Lung (tissue), 12 donors: ENCODE data around the gene SH3PXD2B. TPM values are rescaled to one million over a fixed set of nuclear protein-coding genes. Genes with fewer than 3 reads are reported as not detected.
A peak's percentile ranks its signal among the peaks of the same experiment; 100 is the strongest.
"Not testable (repeated sequence)": the region's sequence is repeated elsewhere in the genome, so short reads cannot be mapped to it uniquely, and the experiment has no call there.

ENCODE experiments used
- ATAC-seq: fragments of 200-7000 bp; cut with Tn5 transposase; one replicate; pipeline ENCODE4 v1.9.1; 2020; ENCODE audit warnings: moderate number of reproducible peaks; ENCODE audit not compliant: insufficient read depth, low FRiP score
- DNase-seq, 3 donors: peaks; one replicate each; pipeline ENCODE4 v3.0.0-alpha.2; 2013 to 2017
- H3K27ac ChIP-seq, 2 donors: one replicate each; pipeline ENCODE4 v1.5.1; 2013; ENCODE audit warnings: mild to moderate bottlenecking in 2 of 2, moderate library complexity in 2 of 2, control low read depth in 1 of 2, inconsistent platforms in 1 of 2, low read depth in 1 of 2, low read length in 1 of 2
- H3K27me3 ChIP-seq, 3 donors: one replicate each; pipeline ENCODE4 v1.5.1; 2013; ENCODE audit warnings: low read length in 2 of 3; ENCODE audit not compliant: control insufficient read depth in 3 of 3, insufficient read depth in 3 of 3
- H3K36me3 ChIP-seq, 4 donors: one replicate each; pipeline ENCODE4 v1.5.1; 2013; ENCODE audit warnings: low read length in 4 of 4, mild to moderate bottlenecking in 1 of 4, moderate library complexity in 1 of 4; ENCODE audit not compliant: control insufficient read depth in 4 of 4, insufficient read depth in 4 of 4
- H3K4me1 ChIP-seq, 5 donors: one replicate each; pipeline ENCODE4 v1.5.1; 2013; ENCODE audit warnings: low read length in 5 of 5, mild to moderate bottlenecking in 2 of 5, moderate library complexity in 1 of 5; ENCODE audit not compliant: control insufficient read depth in 5 of 5, insufficient read depth in 5 of 5
- H3K4me3 ChIP-seq: one replicate; pipeline ENCODE4 v1.5.1; 2013; ENCODE audit warnings: mild to moderate bottlenecking, control low read depth, moderate library complexity
- H3K9ac ChIP-seq, 2 donors: one replicate each; pipeline ENCODE4 v1.5.1; 2013; ENCODE audit warnings: low read length in 2 of 2, control low read depth in 1 of 2; ENCODE audit not compliant: insufficient read depth in 1 of 2
- H3K9me3 ChIP-seq, 4 donors: one replicate each; pipeline ENCODE4 v1.5.1; 2013; ENCODE audit warnings: low read length in 3 of 4, mild to moderate bottlenecking in 1 of 4, moderate library complexity in 1 of 4; ENCODE audit not compliant: control insufficient read depth in 4 of 4, insufficient read depth in 3 of 4
- CTCF ChIP-seq: IDR thresholded peaks from 2 replicates; pipeline ENCODE4 v1.5.1; 2012; ENCODE audit warnings: mild to moderate bottlenecking; ENCODE audit errors: control extremely low read depth, extremely low read depth
- WGBS, 2 donors: extraction: QIAGEN DNeasy Blood & Tissue Kit; methylation state at CpG; one replicate each; pipeline ENCODE4 v1.1.7; 2013; 5-methylcytosine and 5-hydroxymethylcytosine counted together
- polyA plus RNA-seq, 2 donors: library from polyadenylated mRNA; stranded (reverse); fragments of 200-250 nt; gene quantifications; one replicate each; pipeline ENCODE4 v1.2.1, GENCODE V29; 2013
- total RNA-seq, 2 donors: library from RNA; depleted of rRNA in 1 of 2; stranded (reverse); fragments of >200 nt in 1 of 2; gene quantifications; one replicate each; pipeline ENCODE4 v1.2.1, GENCODE V29; 2014 to 2021
- donor health status: control.
- donor health status: control.
- donor health status: Bipolar disorder and iron deficiency.
- donor health status: healthy.
- donor health status: DM: yes; HTN: yes; CAD: no.

The SH3PXD2B gene
- total and polyA plus RNA-seq, 4 donors = 8.0 to 56.0 (median 21.4) TPM

- no peaks in the 10 kb centered on the region for H3K27me3 ChIP-seq
- no peak overlapping the region for H3K4me3 ChIP-seq
- ATAC-seq (no peak), DNase-seq (no peak)
- H3K27ac ChIP-seq = no peak overlapping the region
- H3K9ac ChIP-seq = no peak overlapping the region
- no peak for TF ChIP-seq CTCF
- WGBS, 2 donors = 88 to 92% methylated on average over 10 of the region's 10 CpGs
- no peaks in the 10 kb centered on the region for H3K36me3 ChIP-seq
- peaks cover 0 to 2% (median 0%) of the 10 kb centered on the region in 4 donors for H3K9me3 ChIP-seq
- no peaks in the 10 kb centered on the region for H3K4me1 ChIP-seq
These were observed 26.9 kb upstream of the SH3PXD2B start for GRCh38 chr5:172481011-172481800.

GRCh38 chr5:172479784-172480115, 25.4 kb upstream of the SH3PXD2B start:
- H3K4me1 ChIP-seq = no peaks in the 10 kb centered on the region
- peaks cover 0 to under 1% (median 0%) of the 10 kb centered on the region in 4 donors for H3K9me3 ChIP-seq
- DNase-seq (no peak), ATAC-seq (no peak)
- no peaks in the 10 kb centered on the region for H3K27me3 ChIP-seq
- H3K36me3 ChIP-seq = no peaks in the 10 kb centered on the region
- WGBS, 2 donors = 96 to 98% methylated on average over 5 of the region's 5 CpGs
- no peak overlapping the region for H3K9ac ChIP-seq
- no peak overlapping the region for H3K4me3 ChIP-seq
- TF ChIP-seq CTCF = no peak
- H3K27ac ChIP-seq = no peak overlapping the region

- ATAC-seq (peak; percentile 94), DNase-seq (peak; percentile 88 to 95 (median 93))
- Histone ChIP-seq H3K9me3 (no peaks in the 10 kb centered on the region), H3K27ac (no peak overlapping the region), H3K27me3 (no peaks in the 10 kb centered on the region), H3K9ac (peak overlapping the region in 1 of 2 donors; percentile 38), H3K4me3 (no peak overlapping the region), H3K36me3 (no peaks in the 10 kb centered on the region), H3K4me1 (no peaks in the 10 kb centered on the region)
- peak; percentile 94 for TF ChIP-seq CTCF
- WGBS, 2 donors = 52 to 54% methylated on average over 21 of the region's 21 CpGs
These were observed 24.9 kb upstream of the SH3PXD2B start for GRCh38 chr5:172479034-172479783.

- ATAC-seq = not testable (repeated sequence)
These were observed 24.3 kb upstream of the SH3PXD2B start for GRCh38 chr5:172478695-172479033.

More at GRCh38 chr5:172478695-172479033, 24.3 kb upstream of the SH3PXD2B start:
- H3K4me3 ChIP-seq, H3K9me3 ChIP-seq, H3K36me3 ChIP-seq, DNase-seq, H3K27ac ChIP-seq, H3K9ac ChIP-seq, H3K4me1 ChIP-seq, H3K27me3 ChIP-seq: not testable (repeated sequence)
- WGBS, 2 donors = 55 to 86% methylated on average over 2 to 3 of the region's 3 CpGs
